ENCODE data around the gene PRELID2.
"Not testable (repeated sequence)": the region's sequence is repeated elsewhere in the genome, so short reads cannot be mapped to it uniquely, and the experiment has no call there.

PRELID2 gene

GRCh38 chr5:145853781-145854376 lies 18.7 kb upstream of the PRELID2 start:
- DNase-seq (no peak), ATAC-seq (replicated peaks) (no peak)
- H3K27ac Mint-ChIP-seq = no peak overlapping the region
- H3K27me3 Mint-ChIP-seq = peaks cover 17 to 19% of the 10 kb centered on the region in 2 donors
- H3K9me3 Mint-ChIP-seq = peaks cover 0 to 4% of the 10 kb centered on the region in 2 donors
- no peak overlapping the region for H3K4me3 Mint-ChIP-seq
- H3K4me1 Mint-ChIP-seq = peaks cover 4 to 10% of the 10 kb centered on the region in 2 donors
- no peaks in the 10 kb centered on the region for H3K36me3 Mint-ChIP-seq

- Mint-ChIP-seq H3K27ac (no peak overlapping the region), H3K9me3 (peaks cover 0 to 4% of the 10 kb centered on the region in 2 donors), H3K36me3 (no peaks in the 10 kb centered on the region), H3K4me3 (no peak overlapping the region), H3K4me1 (peaks cover 6 to 12% of the 10 kb centered on the region in 2 donors), H3K27me3 (peaks cover 19 to 21% of the 10 kb centered on the region in 2 donors)
- no peak for DNase-seq
- no peak for ATAC-seq (replicated peaks)
Measured at GRCh38 chr5:145852990-145853389, 17.8 kb upstream of the PRELID2 start.

GRCh38 chr5:145848854-145849253 lies 13.7 kb upstream of the PRELID2 start:
- Mint-ChIP-seq H3K27me3 (peaks cover 4 to 14% of the 10 kb centered on the region in 2 donors), H3K4me3 (no peak overlapping the region), H3K4me1 (peaks cover 4 to 6% of the 10 kb centered on the region in 2 donors), H3K9me3 (peaks cover 0 to 4% of the 10 kb centered on the region in 2 donors), H3K36me3 (no peaks in the 10 kb centered on the region), H3K27ac (no peak overlapping the region)
- no peak for DNase-seq
- no peak for ATAC-seq (replicated peaks)

- Mint-ChIP-seq H3K4me3 (no peak overlapping the region), H3K27ac (no peak overlapping the region), H3K27me3 (peaks cover 13 to 23% of the 10 kb centered on the region in 2 donors), H3K9me3 (peaks cover 0 to 4% of the 10 kb centered on the region in 2 donors), H3K36me3 (no peaks in the 10 kb centered on the region), H3K4me1 (peaks cover 4 to 6% of the 10 kb centered on the region in 2 donors)
- ATAC-seq (replicated peaks) (peak; percentile 72 to 82), DNase-seq (no peak)
Measured at GRCh38 chr5:145847499-145848497, 12.7 kb upstream of the PRELID2 start.

- Mint-ChIP-seq H3K27me3 (peaks cover 15 to 31% of the 10 kb centered on the region in 2 donors), H3K9me3 (peaks cover 0 to 4% of the 10 kb centered on the region in 2 donors), H3K4me1 (peaks cover 4 to 6% of the 10 kb centered on the region in 2 donors), H3K27ac (no peak overlapping the region), H3K4me3 (no peak overlapping the region), H3K36me3 (no peaks in the 10 kb centered on the region)
- ATAC-seq (replicated peaks) (no peak), DNase-seq (no peak)
Measured at GRCh38 chr5:145846081-145846480, 10.9 kb upstream of the PRELID2 start.

- no peak for DNase-seq
- H3K27ac Mint-ChIP-seq = no peak overlapping the region
- no peak for ATAC-seq (replicated peaks)
- H3K9me3 Mint-ChIP-seq = no peaks in the 10 kb centered on the region
- no peaks in the 10 kb centered on the region for H3K36me3 Mint-ChIP-seq
- peaks cover 0 to 2% of the 10 kb centered on the region in 2 donors for H3K4me1 Mint-ChIP-seq
- peaks cover 15 to 27% of the 10 kb centered on the region in 2 donors for H3K27me3 Mint-ChIP-seq
- H3K4me3 Mint-ChIP-seq = no peak overlapping the region
Measured at GRCh38 chr5:145841299-145841698, 6.2 kb upstream of the PRELID2 start.

GRCh38 chr5:145840458-145841132 lies 5.5 kb upstream of the PRELID2 start:
- Mint-ChIP-seq H3K4me3 (no peak overlapping the region), H3K27me3 (peaks cover 15 to 27% of the 10 kb centered on the region in 2 donors), H3K9me3 (no peaks in the 10 kb centered on the region), H3K36me3 (no peaks in the 10 kb centered on the region), H3K4me1 (peaks cover 4 to 7% of the 10 kb centered on the region in 2 donors), H3K27ac (no peak overlapping the region)
- DNase-seq = no peak
- no peak for ATAC-seq (replicated peaks)

GRCh38 chr5:145838276-145838675 lies 3.1 kb upstream of the PRELID2 start:
- no peaks in the 10 kb centered on the region for H3K36me3 Mint-ChIP-seq
- H3K4me3 Mint-ChIP-seq = no peak overlapping the region
- H3K27me3 Mint-ChIP-seq = peaks cover 11 to 18% of the 10 kb centered on the region in 2 donors
- H3K27ac Mint-ChIP-seq = no peak overlapping the region
- DNase-seq (no peak), ATAC-seq (replicated peaks) (no peak)
- H3K9me3 Mint-ChIP-seq = no peaks in the 10 kb centered on the region
- H3K4me1 Mint-ChIP-seq = peaks cover 12 to 13% of the 10 kb centered on the region in 2 donors

GRCh38 chr5:145836241-145836640 lies 1.1 kb upstream of the PRELID2 start:
- not testable (repeated sequence) for H3K36me3 Mint-ChIP-seq; H3K9me3 Mint-ChIP-seq; H3K27me3 Mint-ChIP-seq; H3K27ac Mint-ChIP-seq; ATAC-seq (replicated peaks); DNase-seq
- peak overlapping the region in 1 of 2 donors; percentile 82 for H3K4me3 Mint-ChIP-seq
- H3K4me1 Mint-ChIP-seq = peaks cover 12 to 13% of the 10 kb centered on the region in 2 donors

GRCh38 chr5:145835848-145836239 lies 702 bp upstream of the PRELID2 start:
- Mint-ChIP-seq H3K4me3 (peak overlapping the region; percentile 82 to 84), H3K36me3 (no peaks in the 10 kb centered on the region), H3K27ac (peak overlapping the region; percentile 14), H3K9me3 (no peaks in the 10 kb centered on the region), H3K27me3 (peaks cover 5 to 6% of the 10 kb centered on the region in 2 donors), H3K4me1 (peaks cover 12 to 13% of the 10 kb centered on the region in 2 donors)
- DNase-seq = no peak
- ATAC-seq (replicated peaks) = peak; percentile 6

- H3K27me3 Mint-ChIP-seq = peaks cover 0 to 5% of the 10 kb centered on the region in 2 donors
- no peaks in the 10 kb centered on the region for H3K9me3 Mint-ChIP-seq
- H3K4me3 Mint-ChIP-seq = peak overlapping the region; percentile 82 to 84
- no peaks in the 10 kb centered on the region for H3K36me3 Mint-ChIP-seq
- no peak overlapping the region for H3K27ac Mint-ChIP-seq
- H3K4me1 Mint-ChIP-seq = peaks cover 12 to 13% of the 10 kb centered on the region in 2 donors
- no peak for ATAC-seq (replicated peaks)
- DNase-seq = no peak
Measured at GRCh38 chr5:145834554-145834916, 607 bp downstream of the PRELID2 start.

GRCh38 chr5:145833631-145834200 lies 1.4 kb downstream of the PRELID2 start:
- H3K4me1 Mint-ChIP-seq = peaks cover 12 to 13% of the 10 kb centered on the region in 2 donors
- H3K36me3 Mint-ChIP-seq = no peaks in the 10 kb centered on the region
- H3K27ac Mint-ChIP-seq = no peak overlapping the region
- no peaks in the 10 kb centered on the region for H3K9me3 Mint-ChIP-seq
- DNase-seq (no peak), ATAC-seq (replicated peaks) (no peak)
- H3K27me3 Mint-ChIP-seq = peaks cover 0 to 5% of the 10 kb centered on the region in 2 donors
- no peak overlapping the region for H3K4me3 Mint-ChIP-seq

- ATAC-seq (replicated peaks) (no peak), DNase-seq (no peak)
- Mint-ChIP-seq H3K4me3 (no peak overlapping the region), H3K36me3 (no peaks in the 10 kb centered on the region), H3K4me1 (peaks cover 7 to 14% of the 10 kb centered on the region in 2 donors), H3K9me3 (no peaks in the 10 kb centered on the region), H3K27me3 (no peaks in the 10 kb centered on the region), H3K27ac (no peak overlapping the region)
Measured at GRCh38 chr5:145830594-145830993, 4.5 kb downstream of the PRELID2 start.
